ENCODE results near the gene ZMYM4.
"Not testable (repeated sequence)": the region's sequence is repeated elsewhere in the genome, so short reads cannot be mapped to it uniquely, and the experiment has no call there.

ZMYM4 gene

DNA sequence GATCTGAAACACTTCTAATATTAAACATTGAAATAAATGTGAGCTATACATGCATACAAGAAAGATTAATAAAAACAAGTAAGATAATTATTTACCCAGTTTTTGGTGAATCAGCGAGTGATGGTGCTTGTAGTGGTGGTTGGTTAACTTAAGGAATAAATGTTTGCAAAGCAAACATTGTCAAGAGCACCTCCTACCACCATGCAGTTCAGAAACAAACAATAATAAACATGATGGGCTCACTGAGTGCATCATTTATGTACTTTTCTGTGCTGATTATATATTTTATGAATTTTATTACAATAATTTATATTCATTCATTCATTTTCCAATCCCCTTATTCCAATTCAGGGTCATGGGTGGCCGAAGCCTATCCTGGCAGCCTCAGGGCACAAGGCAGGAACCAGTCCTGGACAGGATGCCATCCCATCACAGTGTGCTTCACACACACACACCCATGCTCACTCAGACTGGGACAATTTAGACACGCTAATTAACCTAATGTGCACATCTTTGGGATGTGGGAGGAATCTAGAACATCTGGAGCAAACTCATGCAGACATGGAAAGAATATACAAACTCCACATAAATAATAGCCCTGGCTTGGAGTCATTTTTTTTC, 57.8 kb downstream of the ZMYM4 start:
- no peak for DNase-seq (ENCODE audit: low read depth in 2 of 2)

DNA sequence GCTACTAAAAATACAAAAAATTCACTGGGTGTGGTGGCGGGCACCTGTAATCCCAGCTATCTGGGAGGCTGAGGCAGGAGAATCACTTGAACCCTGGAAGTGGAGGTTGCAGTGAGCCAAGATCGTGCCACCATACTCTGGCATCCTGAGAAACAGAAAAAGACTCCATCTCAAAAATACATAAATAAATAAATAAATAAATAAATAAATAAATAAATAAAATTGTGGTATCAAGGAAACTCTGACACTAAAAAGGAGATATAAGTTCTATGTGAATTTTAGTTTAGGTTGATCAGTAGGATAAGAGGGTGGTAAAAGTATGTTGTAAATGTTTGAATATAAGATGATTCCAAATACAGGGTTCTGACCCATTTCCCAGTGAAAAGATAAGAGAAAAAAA, 63.1 kb downstream of the ZMYM4 start:
- not testable (repeated sequence) for DNase-seq (ENCODE audit: low read depth in 2 of 2)

DNA sequence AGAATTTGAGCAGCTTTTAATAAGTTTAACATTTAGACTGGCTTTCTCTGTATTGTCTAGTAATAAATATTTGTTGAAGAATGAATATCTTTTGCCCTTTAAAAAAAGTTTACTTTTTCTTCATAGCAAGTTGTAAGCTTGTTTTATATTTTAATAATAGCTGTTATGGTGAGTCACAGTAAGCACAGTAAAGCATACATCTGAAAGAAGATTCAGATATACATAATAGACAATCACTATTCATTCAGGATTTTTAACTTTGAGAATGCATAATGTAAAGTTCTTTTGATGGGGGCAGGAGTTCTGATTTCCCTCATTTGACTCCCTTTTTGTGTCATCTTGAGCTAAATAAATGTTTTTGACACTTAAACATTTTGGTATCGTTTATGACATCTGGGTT, 66.0 kb downstream of the ZMYM4 start:
- DNase-seq (ENCODE audit: low read depth in 2 of 2): no peak

DNA sequence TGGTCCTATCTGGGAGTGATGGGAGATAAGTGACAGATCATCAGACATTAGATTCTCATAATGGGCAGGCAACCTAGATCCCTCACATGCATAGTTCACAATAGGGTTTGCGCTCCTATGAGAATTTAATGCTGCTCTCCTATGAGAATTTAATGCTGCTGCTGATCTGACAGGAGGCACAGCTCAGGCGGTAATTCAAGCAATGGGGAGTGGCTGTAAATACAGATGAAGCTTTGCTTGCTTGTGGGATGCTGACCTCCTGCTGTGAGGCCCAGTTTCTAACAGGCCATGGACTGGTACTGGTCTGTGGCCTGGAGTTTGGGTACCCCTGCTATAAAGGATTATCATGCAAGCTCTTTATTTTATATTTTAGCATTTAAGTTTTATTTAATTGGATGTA, 72.0 kb downstream of the ZMYM4 start:
- no peak for DNase-seq (ENCODE audit: low read depth in 2 of 2)

GRCh38 chr1:35345439-35345981, 77.0 kb downstream of the ZMYM4 start:
- DNase-seq (ENCODE audit: low read depth in 2 of 2): no peak

GRCh38 chr1:35350872-35351271, 82.4 kb downstream of the ZMYM4 start:
- no peak for DNase-seq (ENCODE audit: low read depth in 2 of 2)

GRCh38 chr1:35359995-35360394, 91.5 kb downstream of the ZMYM4 start:
- DNase-seq (ENCODE audit: low read depth in 2 of 2): no peak

DNA sequence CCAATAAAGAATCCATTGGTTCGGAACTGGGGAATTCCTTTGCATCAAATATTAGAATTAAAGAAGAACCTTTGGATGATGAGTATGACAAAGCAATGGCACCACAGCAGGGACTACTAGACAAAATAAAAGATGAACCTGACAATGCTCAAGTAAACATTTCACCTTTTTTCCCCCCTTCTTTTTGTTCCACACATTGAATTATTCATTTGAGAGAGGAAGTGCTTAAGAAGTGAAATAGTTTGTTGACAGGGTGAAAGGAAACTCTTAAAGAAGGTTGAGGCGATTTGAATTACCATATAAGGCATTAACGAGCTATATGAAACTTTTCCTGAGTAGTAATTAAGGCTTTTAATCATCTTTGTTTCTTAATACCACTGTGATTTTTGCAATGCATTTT, 93.1 kb downstream of the ZMYM4 start:
- no peak for DNase-seq (ENCODE audit: low read depth in 2 of 2)

- DNase-seq (ENCODE audit: low read depth in 2 of 2): no peak
Observed at GRCh38 chr1:35364741-35365140, 96.2 kb downstream of the ZMYM4 start.

DNA sequence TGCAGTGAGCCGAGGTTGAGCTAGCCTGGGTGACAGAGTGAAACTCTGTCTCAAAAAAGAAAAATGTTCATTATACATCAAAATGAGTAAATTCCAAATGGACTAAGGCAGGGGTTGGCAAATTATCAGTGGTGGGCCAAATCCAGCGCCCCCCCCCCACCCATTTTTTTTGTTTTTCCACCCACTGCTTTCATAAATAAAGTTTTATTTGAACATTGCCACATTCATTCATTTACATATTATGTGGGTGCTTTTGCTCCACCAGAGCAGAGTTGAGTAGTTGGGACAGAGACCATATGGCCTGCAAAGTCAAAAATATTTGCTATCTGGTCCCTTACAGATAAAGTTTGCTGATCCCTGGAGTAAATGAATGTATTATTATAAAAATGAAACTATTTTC, 99.4 kb downstream of the ZMYM4 start:
- no peak for DNase-seq (ENCODE audit: low read depth in 2 of 2)

DNA sequence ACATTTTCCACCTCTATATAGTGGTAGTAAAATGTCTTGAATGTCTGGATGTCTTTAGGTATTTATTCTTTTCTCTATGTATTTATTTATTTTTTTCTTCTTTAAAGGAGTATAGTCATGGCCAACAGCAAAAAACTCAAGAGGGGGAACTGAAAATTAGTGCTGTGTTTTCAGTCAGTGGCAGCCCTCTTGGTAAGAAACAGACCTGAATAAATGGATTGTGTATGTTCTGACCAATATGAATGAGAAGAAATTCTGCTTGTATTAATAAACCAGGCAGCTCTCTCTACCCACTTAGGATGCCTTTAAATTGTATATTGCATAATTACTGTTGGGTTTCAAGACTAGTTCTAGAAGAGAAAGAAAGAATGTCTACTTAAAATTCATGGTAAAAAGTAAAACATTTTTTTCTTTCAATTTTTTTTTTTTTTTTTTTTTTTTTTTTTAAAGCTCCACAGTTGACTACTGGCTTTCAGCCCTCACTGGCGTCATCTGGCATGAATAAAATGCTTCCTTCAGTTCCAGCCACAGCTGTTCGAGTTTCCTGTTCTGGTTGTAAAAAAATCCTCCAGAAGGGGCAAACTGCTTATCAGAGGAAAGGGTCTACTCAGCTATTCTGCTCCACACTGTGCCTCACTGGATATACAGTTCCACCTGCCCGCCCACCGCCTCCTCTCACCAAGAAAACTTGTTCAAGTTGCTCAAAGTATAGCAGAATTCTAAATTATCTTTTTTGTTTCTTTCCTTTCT, 101.6 kb downstream of the ZMYM4 start:
- DNase-seq (ENCODE audit: low read depth in 2 of 2): no peak

- no peak for DNase-seq (ENCODE audit: low read depth in 2 of 2)
Observed at GRCh38 chr1:35371506-35371905, 103.0 kb downstream of the ZMYM4 start.

DNA sequence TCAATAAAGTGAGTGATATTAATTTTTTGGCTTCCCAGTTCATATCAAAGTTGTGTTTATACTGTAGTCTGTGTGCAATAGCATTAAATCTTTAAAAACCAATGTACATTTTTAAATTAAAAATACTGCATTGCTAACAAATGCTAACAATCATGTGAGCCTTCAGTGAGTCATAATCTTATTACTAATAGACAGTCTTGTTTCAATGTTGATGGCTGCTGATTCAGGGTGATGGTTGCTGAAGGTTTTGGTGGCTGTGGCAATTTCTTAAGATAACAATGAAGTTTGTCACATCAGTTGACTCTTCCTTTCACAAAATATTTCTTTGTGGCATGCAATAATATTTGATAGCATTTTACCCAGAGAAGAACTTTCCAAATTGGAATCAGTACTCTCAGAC, 109.0 kb downstream of the ZMYM4 start:
- DNase-seq (ENCODE audit: low read depth in 2 of 2): no peak

- no peak for DNase-seq (ENCODE audit: low read depth in 2 of 2)
Observed at GRCh38 chr1:35379317-35380000, 111.0 kb downstream of the ZMYM4 start.

DNA sequence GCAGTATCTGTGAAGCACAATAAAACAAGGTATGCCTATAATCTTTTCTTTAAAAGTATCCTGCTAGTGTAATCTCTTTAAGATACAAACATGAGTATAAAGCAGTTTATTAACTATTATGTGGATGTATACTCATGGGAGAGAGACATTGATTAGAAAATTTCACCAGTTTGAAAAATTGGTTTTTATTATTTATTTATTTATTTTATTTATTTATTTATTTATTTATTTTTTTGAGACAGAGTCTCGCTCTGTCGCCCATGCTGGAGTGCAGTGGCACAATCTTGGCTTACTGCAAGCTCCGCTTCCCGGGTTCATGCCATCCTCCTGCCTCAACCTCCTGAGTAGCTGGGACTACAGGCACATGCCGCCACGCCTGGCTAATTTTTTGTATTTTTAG, 111.6 kb downstream of the ZMYM4 start:
- DNase-seq (ENCODE audit: low read depth in 2 of 2): not testable (repeated sequence)

DNA sequence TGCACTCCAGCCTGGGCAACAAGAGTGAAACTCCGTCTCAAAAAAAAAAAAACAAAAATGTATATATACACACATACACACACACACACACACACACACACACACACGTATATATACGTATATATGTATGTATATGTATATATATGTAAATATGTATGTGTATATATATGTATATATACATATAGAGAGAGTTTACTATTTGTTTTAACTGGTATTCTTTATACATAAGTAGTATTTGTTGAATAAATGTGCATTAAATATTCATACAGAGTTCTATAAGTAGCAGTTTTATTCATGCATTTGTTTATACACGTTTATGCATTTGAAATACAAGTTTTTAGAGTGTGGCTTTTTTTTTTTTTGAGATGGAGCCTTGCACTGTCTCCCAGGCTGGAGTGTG, 113.6 kb downstream of the ZMYM4 start:
- no peak for DNase-seq (ENCODE audit: low read depth in 2 of 2)

- no peak for DNase-seq (ENCODE audit: low read depth in 2 of 2)
Observed at GRCh38 chr1:35386290-35386689, 117.8 kb downstream of the ZMYM4 start.

DNA sequence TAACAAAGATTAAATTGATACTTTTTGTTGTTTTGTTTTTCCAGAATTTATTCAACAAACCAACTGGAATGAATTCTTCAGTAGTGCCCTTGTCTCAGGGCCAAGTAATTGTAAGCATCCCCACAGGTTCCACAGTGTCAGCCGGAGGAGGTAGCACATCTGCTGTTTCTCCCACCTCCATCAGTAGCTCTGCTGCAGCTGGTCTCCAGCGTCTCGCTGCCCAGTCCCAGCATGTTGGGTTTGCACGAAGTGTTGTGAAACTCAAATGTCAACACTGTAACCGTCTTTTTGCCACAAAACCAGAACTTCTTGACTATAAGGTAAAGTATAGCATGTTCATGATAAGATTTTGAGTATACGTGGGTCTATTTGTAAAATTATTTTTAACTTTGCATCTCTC, 118.5 kb downstream of the ZMYM4 start:
- DNase-seq (ENCODE audit: low read depth in 2 of 2): no peak

GRCh38 chr1:35390600-35391494, 122.3 kb downstream of the ZMYM4 start:
- no peak for DNase-seq (ENCODE audit: low read depth in 2 of 2)

DNA sequence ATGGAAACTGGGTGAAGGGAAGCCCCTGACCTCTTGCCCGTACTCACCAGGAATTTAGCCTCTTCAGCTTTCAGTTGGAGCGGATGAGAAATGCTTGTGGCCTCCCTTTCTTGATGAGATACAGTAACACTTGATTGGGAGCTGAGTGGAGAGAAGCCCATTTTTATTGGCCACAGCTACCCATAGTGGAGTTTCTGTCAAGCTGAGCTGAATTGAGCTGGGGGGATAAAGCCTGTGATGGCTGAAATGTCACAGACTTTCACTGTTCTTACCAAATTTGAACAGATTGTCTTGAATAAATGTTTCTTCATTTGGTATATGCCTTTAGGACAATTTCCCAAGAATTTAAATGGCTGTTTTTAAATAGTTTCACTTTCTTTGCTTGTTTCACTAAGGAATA, 125.9 kb downstream of the ZMYM4 start:
- no peak for DNase-seq (ENCODE audit: low read depth in 2 of 2)

DNA sequence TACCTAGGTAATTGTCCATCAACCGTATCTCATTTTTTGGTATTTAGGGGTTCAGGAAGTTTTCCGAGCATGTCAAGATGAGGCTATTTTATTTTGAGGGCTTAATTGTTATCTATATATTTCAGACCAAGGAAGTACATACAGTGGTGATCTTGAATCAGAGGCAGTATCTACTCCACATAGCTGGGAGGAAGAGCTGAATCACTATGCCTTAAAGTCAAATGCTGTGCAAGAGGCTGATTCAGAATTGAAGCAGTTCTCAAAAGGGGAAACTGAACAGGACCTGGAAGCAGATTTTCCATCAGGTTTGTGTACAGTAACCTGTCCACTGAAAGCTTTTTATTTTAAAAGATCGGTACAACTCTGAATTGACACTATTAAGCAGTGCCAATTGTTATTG, 130.2 kb downstream of the ZMYM4 start:
- DNase-seq (ENCODE audit: low read depth in 2 of 2): no peak

DNA sequence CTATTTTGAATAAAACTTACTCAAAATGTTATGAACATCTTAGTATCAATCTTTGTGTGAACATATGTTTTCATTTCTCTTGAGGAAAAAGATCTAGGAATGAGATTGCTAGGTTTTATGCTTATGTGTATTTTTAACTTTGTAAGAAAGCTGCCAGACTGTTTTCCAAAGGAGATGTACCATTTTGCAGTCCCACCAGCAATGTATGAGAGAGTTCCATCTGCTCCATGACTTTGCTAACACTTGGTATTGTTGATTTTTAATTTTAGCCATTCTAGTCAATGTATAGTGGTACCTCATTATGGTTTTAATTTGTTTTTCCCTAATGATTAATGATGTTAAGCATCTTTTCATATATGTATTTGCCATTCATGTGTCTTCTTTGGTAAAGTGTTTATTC, 132.5 kb downstream of the ZMYM4 start:
- DNase-seq (ENCODE audit: low read depth in 2 of 2): no peak
